Superior temporal gyrus (tissue), 1 donor: ENCODE data around the gene MISP3.
A peak's percentile ranks its signal among the peaks of the same experiment; 100 is the strongest.

Source experiments
- DNase-seq: peaks from one replicate; pipeline ENCODE4 v3.0.0-alpha.2; 2016; ENCODE audit errors: extremely low spot score

MISP3 gene

GRCh38 chr19:14053500-14053899, 19.1 kb upstream of the MISP3 start:
- DNase-seq = no peak

- DNase-seq = no peak
Observed at GRCh38 chr19:14054099-14054498, 18.5 kb upstream of the MISP3 start.

GRCh38 chr19:14054721-14055120, 17.9 kb upstream of the MISP3 start:
- DNase-seq = no peak

- DNase-seq = no peak
Observed at GRCh38 chr19:14055396-14055795, 17.2 kb upstream of the MISP3 start.

- DNase-seq = no peak
Observed at GRCh38 chr19:14056069-14056666, 16.4 kb upstream of the MISP3 start.

- no peak for DNase-seq
Observed at GRCh38 chr19:14056741-14057356, 15.7 kb upstream of the MISP3 start.

GRCh38 chr19:14058182-14059092, 14.1 kb upstream of the MISP3 start:
- no peak for DNase-seq

GRCh38 chr19:14059093-14059480, 13.5 kb upstream of the MISP3 start:
- DNase-seq = no peak

- DNase-seq = no peak
Observed at GRCh38 chr19:14059652-14060155, 12.9 kb upstream of the MISP3 start.

- DNase-seq = no peak
Observed at GRCh38 chr19:14061081-14061749, 11.4 kb upstream of the MISP3 start.

- DNase-seq = no peak
Observed at GRCh38 chr19:14061751-14062557, 10.6 kb upstream of the MISP3 start, which contains the start of gene PALM3. Gene PALM3 (minus strand): TSS chr19:14062076. CDS start chr19:14061980, 96 bp downstream.

- no peak for DNase-seq
Observed at GRCh38 chr19:14062558-14062855, 10.1 kb upstream of the MISP3 start.

- no peak for DNase-seq
Observed at GRCh38 chr19:14063105-14063504, 9.5 kb upstream of the MISP3 start.

- DNase-seq = no peak
Observed at GRCh38 chr19:14066134-14066533, 6.5 kb upstream of the MISP3 start.

GRCh38 chr19:14070268-14071050, 2.1 kb upstream of the MISP3 start:
- DNase-seq = no peak

GRCh38 chr19:14073261-14073924, 807 bp downstream of the MISP3 start:
- DNase-seq = peak; percentile 51

- DNase-seq = peak; percentile 58
Observed at GRCh38 chr19:14073925-14074838, 1.6 kb downstream of the MISP3 start.

- no peak for DNase-seq
Observed at GRCh38 chr19:14078411-14078810, 5.8 kb downstream of the MISP3 start.
